ENCODE results near the gene PPL.

The PPL gene

GRCh38 chr16:4866586-4866985 lies 70.4 kb downstream of the PPL start:
- Histone ChIP-seq H3K36me3 (ENCODE audit: insufficient read depth) (peaks cover 10% of the 10 kb centered on the region; the same call in 1 of the 2 replicates), H3K4me2 (no peak overlapping the region), H3K79me2 (ENCODE audit: insufficient read depth, low read depth) (peaks cover 26% of the 10 kb centered on the region; the same call in 1 of the 2 replicates), H3K4me3 (IDR thresholded peaks at IDR 0.05; ENCODE audit: insufficient read depth, low read depth, low read length) (no peak overlapping the region), H3K9ac (no peak overlapping the region), H2AFZ (ENCODE audit: low read depth) (no peak overlapping the region), H4K20me1 (ENCODE audit: insufficient read depth) (no peaks in the 10 kb centered on the region; the same call in 1 of the 2 replicates), H3K4me1 (ENCODE audit: low read depth, poor library complexity, severe bottlenecking) (no peaks in the 10 kb centered on the region), H3K27me3 (ENCODE audit: insufficient read depth, low read depth) (no peaks in the 10 kb centered on the region), H3K27ac (no peak overlapping the region)
- TF ChIP-seq CTCF (conservative IDR thresholded peaks at IDR 0.05; ENCODE audit: low read depth, low read length), result no peak

GRCh38 chr16:4865231-4865860 lies 71.6 kb downstream of the PPL start:
- Histone ChIP-seq H3K4me1 (ENCODE audit: low read depth, poor library complexity, severe bottlenecking) (no peaks in the 10 kb centered on the region), H3K27me3 (ENCODE audit: insufficient read depth, low read depth) (no peaks in the 10 kb centered on the region), H3K27ac (no peak overlapping the region), H4K20me1 (ENCODE audit: insufficient read depth) (no peaks in the 10 kb centered on the region; the same call in 1 of the 2 replicates), H3K4me3 (IDR thresholded peaks at IDR 0.05; ENCODE audit: insufficient read depth, low read depth, low read length) (no peak overlapping the region), H3K79me2 (ENCODE audit: insufficient read depth, low read depth) (peaks cover 26% of the 10 kb centered on the region; the same call in 1 of the 2 replicates), H2AFZ (ENCODE audit: low read depth) (no peak overlapping the region), H3K4me2 (no peak overlapping the region), H3K9ac (no peak overlapping the region), H3K36me3 (ENCODE audit: insufficient read depth) (peaks cover under 1% of the 10 kb centered on the region; the same call in 1 of the 2 replicates)
- no peak for TF ChIP-seq CTCF (conservative IDR thresholded peaks at IDR 0.05; ENCODE audit: low read depth, low read length)

GRCh38 chr16:4864728-4865127 lies 72.2 kb downstream of the PPL start:
- Histone ChIP-seq H2AFZ (ENCODE audit: low read depth) (no peak overlapping the region), H3K4me3 (IDR thresholded peaks at IDR 0.05; ENCODE audit: insufficient read depth, low read depth, low read length) (no peak overlapping the region), H3K27me3 (ENCODE audit: insufficient read depth, low read depth) (no peaks in the 10 kb centered on the region), H3K36me3 (ENCODE audit: insufficient read depth) (no peaks in the 10 kb centered on the region), H3K27ac (no peak overlapping the region), H3K4me2 (no peak overlapping the region), H3K79me2 (ENCODE audit: insufficient read depth, low read depth) (peaks cover 26% of the 10 kb centered on the region; the same call in 1 of the 2 replicates), H4K20me1 (ENCODE audit: insufficient read depth) (no peaks in the 10 kb centered on the region; the same call in 1 of the 2 replicates), H3K9ac (no peak overlapping the region), H3K4me1 (ENCODE audit: low read depth, poor library complexity, severe bottlenecking) (no peaks in the 10 kb centered on the region)
- TF ChIP-seq CTCF (conservative IDR thresholded peaks at IDR 0.05; ENCODE audit: low read depth, low read length), result no peak

- Histone ChIP-seq H3K79me2 (ENCODE audit: insufficient read depth, low read depth) (peaks cover 20% of the 10 kb centered on the region; the same call in 1 of the 2 replicates), H3K27me3 (ENCODE audit: insufficient read depth, low read depth) (no peaks in the 10 kb centered on the region), H3K4me1 (ENCODE audit: low read depth, poor library complexity, severe bottlenecking) (no peaks in the 10 kb centered on the region), H3K36me3 (ENCODE audit: insufficient read depth) (no peaks in the 10 kb centered on the region; the same call in 1 of the 2 replicates), H3K4me3 (IDR thresholded peaks at IDR 0.05; ENCODE audit: insufficient read depth, low read depth, low read length) (no peak overlapping the region), H3K4me2 (no peak overlapping the region), H3K27ac (no peak overlapping the region), H4K20me1 (ENCODE audit: insufficient read depth) (no peaks in the 10 kb centered on the region; the same call in 1 of the 2 replicates), H3K9ac (no peak overlapping the region), H2AFZ (ENCODE audit: low read depth) (no peak overlapping the region)
- TF ChIP-seq CTCF (conservative IDR thresholded peaks at IDR 0.05; ENCODE audit: low read depth, low read length), result no peak
Observed at GRCh38 chr16:4862639-4863038, 74.3 kb downstream of the PPL start.

Data from KMS-11 (cell line).